NB4 (cell line): ENCODE data around the gene RIPOR1.

Experiments
- DNase-seq: peaks from one replicate; pipeline ENCODE4 v3.0.0; 2010; ENCODE audit warnings: low read depth
- H3K4me3 ChIP-seq: one replicate; pipeline ENCODE4 v1.5.1; 2011; ENCODE audit warnings: mild to moderate bottlenecking, low read depth, low read length, moderate library complexity
- CTCF ChIP-seq: IDR thresholded peaks from one replicate; pipeline ENCODE4 v1.5.1; 2012; ENCODE audit warnings: low read depth, low read length
- MAX ChIP-seq: IDR thresholded peaks from 2 replicates; pipeline ENCODE4 v1.6.1; 2011; ENCODE audit warnings: low read depth, low read length
- MYC ChIP-seq: IDR thresholded peaks from 2 replicates; pipeline ENCODE4 v1.6.1; 2011; ENCODE audit warnings: low read depth, low read length
- POLR2A ChIP-seq: IDR thresholded peaks from 2 replicates; pipeline ENCODE4 v1.6.1; 2011; ENCODE audit warnings: mild to moderate bottlenecking; ENCODE audit not compliant: insufficient read length; ENCODE audit errors: extremely low read depth

Gene RIPOR1

GRCh38 chr16:67541391-67542263 is 13.0 kb downstream of the RIPOR1 start:
- H3K4me3 ChIP-seq, result no peak overlapping the region
- TF ChIP-seq POLR2A (no peak), MYC (no peak)
- DNase-seq, result no peak

GRCh38 chr16:67542464-67542863 is 13.8 kb downstream of the RIPOR1 start:
- no peak for TF ChIP-seq MYC
- TF ChIP-seq MAX, result no peak
- no peak for TF ChIP-seq CTCF
- TF ChIP-seq POLR2A, result no peak
- H3K4me3 ChIP-seq, result no peak overlapping the region
- peak; percentile 88 for DNase-seq

- no peak overlapping the region for H3K4me3 ChIP-seq
- DNase-seq, result no peak
- TF ChIP-seq MAX (no peak), CTCF (no peak), MYC (no peak), POLR2A (no peak)
These were observed 14.4 kb downstream of the RIPOR1 start for GRCh38 chr16:67543036-67543435.

- no peak for DNase-seq
- H3K4me3 ChIP-seq, result no peak overlapping the region
- TF ChIP-seq POLR2A (no peak), CTCF (no peak), MAX (no peak), MYC (no peak)
These were observed 15.0 kb downstream of the RIPOR1 start for GRCh38 chr16:67543582-67543981.

GRCh38 chr16:67544329-67544841 is 15.8 kb downstream of the RIPOR1 start:
- no peak for DNase-seq
- no peak overlapping the region for H3K4me3 ChIP-seq
- TF ChIP-seq CTCF (peak; percentile 27), POLR2A (no peak)

- no peak for DNase-seq
- no peak for TF ChIP-seq CTCF
- no peak for TF ChIP-seq MAX
- H3K4me3 ChIP-seq, result no peak overlapping the region
These were observed 16.4 kb downstream of the RIPOR1 start for GRCh38 chr16:67544844-67545664.
